Dermis microvascular lymphatic vessel endothelial cell (primary cell): ENCODE data around the gene WDR27. TPM values are rescaled to one million over a fixed set of nuclear protein-coding genes. Genes with fewer than 3 reads are reported as not detected.

Experiments used
- DNase-seq, 2 donors: peaks; one replicate each; pipeline versions ENCODE4 v3.0.0 to v3.0.0-alpha.2; 2010; ENCODE audit warnings: low read depth in 2 of 2
- total RNA-seq: library from RNA; depleted of rRNA; stranded (reverse); fragments of >200 nt; gene quantifications from 2 replicates; pipeline ENCODE4 v1.2.1, GENCODE V29; 2014

WDR27 gene
- total RNA-seq, 1 donor from 2014 or later, result 12.5 TPM

DNA sequence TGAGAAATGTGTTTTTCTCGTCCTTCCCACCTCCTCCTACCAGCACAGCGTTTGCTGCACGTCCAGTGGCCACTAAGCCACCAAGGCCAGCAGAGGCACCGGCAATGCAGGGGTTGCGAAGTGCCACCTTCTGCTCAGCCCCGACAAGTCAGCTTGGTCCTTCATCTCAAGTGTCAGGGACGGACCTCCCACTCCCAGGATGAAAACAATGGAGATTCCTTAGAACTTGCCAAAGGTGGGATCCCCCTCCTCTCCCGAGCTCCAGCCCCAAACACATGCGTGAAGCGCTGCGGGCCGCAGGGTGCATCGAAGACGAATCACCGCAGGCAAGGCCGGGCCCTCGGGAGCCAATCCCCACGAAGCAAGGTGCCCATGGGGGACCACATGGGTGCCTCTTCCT lies 60.8 kb downstream of the WDR27 start:
- DNase-seq, result no peak

DNA sequence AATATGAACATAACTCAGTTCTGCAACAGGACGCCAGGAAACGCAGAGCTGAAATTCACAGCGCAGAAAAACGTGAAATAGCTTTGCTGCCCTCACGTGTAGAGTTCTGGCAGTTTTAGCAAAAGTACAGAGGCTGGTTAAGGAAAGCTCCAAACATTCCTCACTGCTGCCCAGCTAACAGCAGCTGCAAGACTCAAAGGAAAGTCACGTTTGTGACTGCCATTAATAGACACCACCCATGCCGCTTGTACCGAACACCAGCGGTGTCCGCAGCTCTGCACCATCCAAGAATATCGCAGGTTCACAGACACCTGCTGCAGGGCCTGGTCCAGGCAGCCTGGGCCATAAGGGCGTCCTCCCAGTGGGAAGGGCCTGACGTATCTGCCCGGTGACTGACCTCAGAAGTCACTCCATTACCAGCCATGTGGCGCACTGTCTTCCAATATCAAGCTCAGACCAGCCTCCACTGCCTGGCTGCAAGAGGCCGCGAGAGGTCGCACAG lies 61.4 kb downstream of the WDR27 start:
- DNase-seq, result peak in 1 of 2 donors; percentile 3

DNA sequence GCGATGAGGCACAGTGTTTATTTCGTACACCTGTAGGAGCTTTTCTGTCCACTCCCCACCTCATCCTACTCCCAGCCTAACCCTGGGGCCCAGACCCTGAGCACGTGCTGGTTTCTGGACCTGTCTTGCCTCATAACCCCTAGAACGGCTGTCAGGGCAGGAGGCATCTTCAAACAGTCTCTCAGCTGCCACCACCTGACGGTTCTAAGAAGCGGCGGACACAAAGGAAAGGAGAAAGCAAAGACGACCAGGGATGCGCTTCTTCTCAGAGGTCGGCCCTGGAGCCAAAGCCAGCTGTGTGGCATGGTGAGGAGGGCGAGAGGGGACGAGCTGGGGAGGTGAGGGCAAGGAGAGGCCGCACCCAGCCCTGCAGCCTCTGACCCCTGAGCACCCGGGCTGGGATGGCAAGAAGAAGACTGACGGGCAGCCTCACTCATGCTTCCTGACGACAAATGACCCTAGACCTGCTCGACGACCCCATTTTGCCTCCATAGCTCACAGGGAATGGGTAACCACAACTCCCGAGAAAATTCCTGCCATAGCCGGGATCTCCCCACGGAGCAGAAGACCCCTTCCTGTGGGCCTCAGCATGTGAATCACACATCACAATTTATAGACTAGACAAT lies 62.1 kb downstream of the WDR27 start:
- DNase-seq, result no peak

DNA sequence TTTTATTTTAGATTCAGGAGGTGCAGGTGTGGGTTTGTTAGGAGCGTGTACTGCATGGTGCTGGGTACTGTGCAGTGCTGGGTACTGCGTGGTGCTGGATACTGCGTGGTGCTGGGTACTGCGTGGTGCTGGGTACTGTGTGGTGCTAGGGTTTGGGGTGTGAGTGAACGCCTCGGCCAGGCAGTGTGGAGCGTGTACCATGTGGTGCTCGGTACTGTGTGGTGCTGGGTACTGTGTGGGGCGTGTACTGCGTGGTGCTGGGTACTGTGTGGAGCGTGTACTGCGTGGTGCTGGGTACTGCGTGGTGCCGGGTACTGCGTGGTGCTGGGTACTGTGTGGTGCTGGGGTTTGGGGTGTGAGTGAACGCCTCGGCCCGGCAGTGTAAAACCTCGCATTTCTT lies 62.9 kb downstream of the WDR27 start:
- DNase-seq, result no peak

DNA sequence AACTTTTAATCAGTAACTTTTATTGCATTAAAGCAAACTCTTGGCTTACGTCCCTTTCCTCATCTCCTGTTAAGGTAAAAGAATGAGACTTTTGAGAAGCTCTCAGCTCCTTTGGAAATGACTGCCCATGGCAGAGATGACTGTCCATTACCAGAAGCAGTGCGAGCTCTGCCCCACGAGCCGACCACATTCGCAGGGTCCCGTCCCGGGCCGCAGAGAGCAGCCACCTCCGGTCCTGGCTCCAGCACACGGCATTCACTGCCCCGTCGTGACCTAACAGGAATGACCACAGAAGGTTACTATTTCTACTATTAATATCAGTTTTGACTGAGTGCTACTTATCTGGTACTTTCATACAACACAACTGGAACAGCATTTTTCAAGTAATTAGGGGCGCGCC lies 63.4 kb downstream of the WDR27 start:
- no peak for DNase-seq

DNA sequence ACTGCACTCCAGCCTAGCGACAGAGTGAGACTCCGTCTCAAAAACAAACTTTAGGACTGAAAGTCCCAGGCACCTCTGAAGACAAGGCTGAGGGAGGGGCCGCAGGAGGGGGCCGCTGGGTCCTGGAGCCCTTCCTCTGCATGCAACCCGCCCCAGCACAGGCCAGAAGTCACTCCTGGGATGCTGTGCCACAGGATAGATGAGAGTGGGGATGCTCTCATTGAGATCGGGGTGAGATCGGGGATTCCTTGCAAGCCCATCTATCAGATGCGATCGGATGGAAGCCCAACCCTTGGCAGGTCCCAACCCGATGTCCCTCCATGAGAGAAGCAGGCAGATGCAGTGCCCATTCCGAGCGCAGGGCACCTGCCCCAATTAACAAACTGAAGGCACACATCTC lies 66.5 kb downstream of the WDR27 start:
- no peak for DNase-seq

DNA sequence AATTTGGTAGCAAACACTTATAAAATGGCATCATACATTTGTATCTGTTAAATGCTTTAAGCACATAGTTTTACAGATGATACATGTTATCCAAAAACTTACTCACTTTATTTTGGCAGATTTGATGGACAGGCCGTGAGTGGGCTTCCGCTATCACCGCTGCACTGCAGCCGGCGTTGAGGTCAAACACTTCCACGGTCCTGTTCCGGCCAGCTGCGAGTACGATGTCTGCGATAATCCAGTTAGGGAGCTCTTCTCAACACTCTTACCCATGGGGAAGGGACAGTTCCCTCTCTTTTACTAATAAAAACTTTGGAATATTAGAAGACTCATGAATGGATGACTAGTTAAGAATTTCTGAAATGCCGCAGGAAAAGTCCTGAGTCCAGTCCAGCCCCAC lies 69.0 kb downstream of the WDR27 start:
- no peak for DNase-seq

DNA sequence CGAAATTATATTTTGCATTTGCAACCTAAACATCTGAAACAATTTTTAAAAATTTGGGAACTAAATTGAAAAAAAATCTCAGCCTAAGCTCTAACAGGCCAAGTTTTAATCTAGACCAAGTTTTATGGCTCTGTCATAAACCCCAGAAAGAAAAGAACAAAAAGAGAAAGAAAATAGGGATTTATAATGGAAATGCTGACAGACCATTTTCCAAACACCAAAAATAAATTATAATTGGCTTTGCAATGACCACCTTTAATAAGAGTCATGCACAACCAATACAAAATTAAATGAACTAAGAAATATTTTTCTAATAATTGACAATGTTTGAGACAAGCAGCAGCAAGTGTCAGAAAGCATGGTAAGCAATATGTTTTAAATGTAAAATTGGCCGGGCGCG lies 72.6 kb downstream of the WDR27 start:
- no peak for DNase-seq

DNA sequence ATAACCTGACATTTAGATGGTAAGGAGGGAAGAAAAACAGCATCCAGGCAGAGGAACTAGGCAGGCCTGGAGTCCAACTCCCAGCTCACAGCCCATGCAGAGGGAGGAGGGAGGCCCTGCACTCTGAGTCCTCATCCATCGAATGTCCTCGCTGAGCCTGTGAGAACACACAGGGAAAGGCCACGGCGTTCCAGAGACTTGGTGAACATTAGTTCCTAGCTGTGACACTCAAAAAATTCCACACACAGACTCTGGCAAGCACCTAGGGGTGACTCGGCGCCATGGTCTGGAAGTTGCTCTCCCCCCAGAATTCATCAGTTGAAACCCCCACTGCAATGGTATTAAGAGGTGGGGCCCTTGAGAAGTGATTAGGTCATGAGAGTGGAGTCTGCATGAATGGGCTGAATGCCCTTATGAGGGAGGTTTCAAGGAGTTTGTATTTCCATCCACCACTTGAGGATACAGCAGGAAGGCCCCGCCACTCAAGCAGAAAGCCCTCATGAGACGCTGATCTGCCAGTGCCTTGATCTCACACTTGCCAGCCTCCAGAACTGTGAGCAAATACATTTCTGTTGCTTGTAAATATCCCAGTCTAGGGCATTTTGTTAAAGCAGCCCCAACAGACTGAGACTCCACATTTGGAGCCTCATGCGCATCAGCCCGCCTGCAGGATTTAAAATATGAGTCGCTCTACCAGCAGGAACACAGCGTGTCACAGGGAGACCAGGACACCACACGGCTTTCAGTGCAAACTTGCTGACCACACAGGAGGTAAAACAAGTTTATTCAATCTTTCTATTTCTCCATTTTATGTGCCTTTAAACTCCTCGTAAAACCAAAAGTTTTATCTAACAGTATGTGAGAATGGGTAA lies 73.9 kb downstream of the WDR27 start:
- no peak for DNase-seq

DNA sequence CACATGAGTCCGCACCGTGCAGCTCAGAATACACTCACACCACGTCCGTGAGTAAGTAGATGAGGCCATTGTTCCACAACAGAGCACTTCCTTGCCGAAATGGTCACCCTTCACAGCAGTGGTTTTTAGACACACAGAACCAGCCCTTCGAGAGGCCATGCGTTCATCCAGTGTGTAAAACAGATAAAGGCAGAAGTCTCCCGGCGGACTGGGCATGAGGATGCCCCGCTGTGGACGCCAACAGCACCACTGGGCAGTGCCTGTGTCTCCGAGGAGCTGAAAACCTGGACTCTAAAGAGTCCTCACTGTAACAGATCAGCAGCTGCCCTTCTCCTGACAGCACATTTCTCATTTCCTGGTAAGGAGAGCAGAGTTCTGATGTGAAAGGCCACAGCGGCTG lies 75.2 kb downstream of the WDR27 start:
- no peak for DNase-seq

DNA sequence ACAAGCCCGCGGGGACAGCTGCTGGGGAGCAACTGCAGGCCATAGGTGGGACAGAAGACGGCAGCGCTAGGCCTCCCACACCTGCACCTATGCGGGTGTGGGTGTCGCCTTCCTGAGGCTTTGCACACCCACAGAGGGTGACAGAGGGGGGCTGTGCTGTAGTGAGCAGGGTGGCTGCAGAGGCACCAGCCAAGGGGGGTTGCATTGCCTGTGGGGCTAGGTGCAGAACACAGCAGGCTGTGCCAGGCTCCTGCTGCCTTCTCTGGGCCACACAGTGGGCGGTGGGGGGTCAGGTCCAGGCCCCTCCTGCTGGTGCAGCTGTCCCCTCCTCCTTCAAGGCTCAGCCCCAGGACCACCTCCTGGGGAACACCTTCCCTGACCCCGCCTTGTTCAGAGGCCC lies 75.7 kb downstream of the WDR27 start:
- no peak for DNase-seq

DNA sequence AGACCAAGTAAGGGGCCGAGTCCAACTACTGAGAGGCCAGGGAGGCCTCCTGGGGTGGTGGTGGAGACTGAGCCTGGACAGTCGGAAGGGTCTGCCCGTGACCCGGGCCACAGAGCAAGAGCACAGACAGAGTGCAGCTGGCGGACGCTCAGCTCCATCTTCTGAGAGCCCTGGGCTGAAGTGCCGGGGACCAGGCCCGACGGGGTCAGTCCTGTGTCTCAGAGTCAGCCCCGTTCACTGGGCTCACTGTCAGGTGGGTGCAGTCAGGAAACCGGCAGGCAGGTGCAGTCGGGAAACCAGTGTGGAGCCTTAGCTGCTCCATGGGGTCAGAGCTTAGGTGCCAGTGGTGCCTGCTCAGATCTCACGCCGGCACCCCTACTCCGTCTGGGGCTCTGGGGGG lies 76.5 kb downstream of the WDR27 start:
- DNase-seq, result no peak

DNA sequence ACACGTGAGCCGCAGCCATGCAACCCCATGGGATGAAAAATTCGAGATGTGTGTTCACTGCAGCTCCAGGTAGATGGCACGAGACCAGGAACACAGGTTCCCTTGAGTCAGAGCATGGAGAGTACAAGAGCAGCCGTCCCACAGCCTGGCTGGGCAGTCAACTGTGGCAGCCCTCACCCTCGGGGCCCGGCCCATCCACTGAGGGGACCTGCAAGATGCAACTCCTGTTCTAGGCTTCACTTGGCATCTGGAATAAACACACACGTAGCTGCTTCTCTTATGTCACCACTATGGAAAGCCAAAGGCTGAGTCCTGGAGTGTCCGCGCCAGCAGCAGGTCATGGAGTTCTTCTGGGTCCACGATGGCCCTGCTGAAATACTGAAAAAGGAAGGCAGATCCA lies 77.0 kb downstream of the WDR27 start:
- no peak for DNase-seq

DNA sequence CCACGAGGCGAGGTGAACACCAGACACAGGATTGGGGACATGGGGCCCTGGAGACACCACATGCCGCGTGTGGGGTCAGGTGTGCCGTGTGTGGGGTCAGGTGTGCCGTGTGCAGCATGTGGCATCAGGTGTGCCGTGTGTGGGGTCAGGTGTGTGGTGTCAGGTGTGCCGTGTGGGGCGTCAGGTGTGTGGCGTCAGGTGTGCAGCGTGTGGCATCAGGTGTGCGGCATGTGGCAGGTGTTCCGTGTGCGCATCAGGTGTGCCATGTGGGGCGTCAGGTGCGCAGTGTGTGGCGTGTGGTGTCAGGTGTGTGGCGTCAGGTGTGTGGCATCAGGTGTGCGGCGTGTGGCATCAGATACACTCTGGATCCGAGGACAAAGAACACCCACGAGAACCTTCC lies 77.9 kb downstream of the WDR27 start:
- no peak for DNase-seq

DNA sequence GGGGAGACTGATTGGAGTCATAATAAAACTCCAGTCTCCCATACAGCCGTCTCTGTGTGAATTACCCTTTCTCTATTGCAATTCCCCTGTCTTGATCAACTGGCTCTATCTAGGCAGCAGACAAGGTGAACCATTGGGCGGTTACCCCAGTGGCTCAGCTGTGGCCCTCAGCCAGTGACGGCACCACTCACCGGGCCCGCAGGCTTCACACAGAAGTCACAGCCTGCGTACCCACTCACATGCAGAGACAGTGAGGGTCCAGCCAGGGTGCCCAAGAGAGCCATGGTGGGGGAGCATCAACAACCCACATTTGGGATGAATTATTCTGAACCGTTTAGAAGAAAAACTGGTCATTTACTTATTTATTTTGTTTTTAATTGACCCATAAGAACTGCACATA lies 78.5 kb downstream of the WDR27 start:
- no peak for DNase-seq

DNA sequence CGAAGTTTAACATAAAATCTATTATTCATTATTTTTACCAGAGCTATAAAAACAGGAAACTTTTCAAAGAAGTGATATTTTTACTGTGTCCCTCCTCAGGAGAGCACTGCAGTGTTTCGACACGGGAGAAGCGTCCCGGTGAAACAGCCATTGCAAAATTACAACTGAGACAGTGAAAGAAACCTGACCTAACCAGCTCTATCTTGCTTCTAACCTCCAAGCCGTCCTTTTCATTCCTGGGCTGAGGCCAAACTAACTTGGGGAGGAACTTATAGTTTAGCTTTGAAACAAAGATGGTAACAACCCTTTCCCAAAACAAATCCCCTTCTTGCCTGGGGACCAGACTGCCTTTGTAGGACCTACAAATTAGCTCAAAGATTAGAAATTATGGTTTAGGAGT lies 79.2 kb downstream of the WDR27 start:
- no peak for DNase-seq

DNA sequence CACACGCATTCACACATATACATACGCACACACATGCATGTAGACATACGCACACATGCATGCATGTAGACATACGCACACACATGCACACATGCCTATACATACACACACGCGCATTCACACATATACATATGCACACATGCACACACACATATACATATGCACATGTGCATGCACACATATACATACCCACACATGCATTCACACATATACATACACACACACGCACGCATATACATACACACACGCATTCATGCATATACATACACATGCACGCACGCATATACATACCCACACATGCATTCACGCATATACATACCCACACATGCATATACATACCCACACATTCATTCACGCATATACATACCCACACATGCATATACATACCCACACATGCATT lies 80.5 kb downstream of the WDR27 start:
- DNase-seq, result no peak

DNA sequence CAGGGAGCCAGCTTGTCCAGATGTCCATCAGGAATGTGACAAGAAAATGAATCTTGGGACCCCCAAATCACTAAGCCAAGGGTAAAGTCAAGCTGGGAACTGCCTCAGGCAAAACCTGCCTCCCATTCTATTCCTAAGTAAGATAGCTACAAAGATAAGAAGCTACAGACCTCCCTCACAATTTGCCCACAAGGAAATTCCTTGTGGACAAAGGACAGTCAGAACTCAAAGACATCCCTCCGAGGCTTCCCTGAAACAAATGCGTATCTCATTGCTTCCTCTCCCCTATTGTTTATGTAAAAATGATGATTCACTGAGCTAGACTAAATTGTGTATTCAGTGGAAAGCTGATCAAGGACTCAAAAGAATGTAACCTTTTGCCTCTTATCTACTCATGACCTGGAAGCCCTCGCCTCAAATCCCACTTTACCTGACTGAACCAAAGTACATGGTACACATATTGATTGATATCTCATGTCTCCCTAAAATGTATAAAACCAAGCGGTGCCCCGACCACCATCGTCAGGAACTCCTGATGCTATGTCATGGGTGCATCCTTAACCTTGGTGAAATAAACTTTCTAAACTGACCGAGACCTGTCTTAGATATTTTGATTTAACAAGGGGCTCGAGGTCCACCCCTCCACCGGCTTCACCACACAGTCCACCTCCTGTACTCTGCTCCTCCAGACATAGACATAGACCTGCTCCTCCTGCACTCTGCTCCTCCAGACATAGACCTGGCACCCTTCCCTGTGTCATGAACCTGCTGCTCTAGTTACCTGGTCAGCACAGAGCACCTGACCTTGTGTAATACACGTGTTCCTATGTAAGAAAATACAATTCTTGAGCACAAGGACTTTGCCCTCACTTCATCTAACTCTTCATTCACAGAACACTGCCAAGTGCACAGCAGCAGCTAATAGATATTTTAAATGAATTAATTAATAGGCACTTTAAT lies 81.4 kb downstream of the WDR27 start:
- DNase-seq, result peak; percentile 1 to 39

DNA sequence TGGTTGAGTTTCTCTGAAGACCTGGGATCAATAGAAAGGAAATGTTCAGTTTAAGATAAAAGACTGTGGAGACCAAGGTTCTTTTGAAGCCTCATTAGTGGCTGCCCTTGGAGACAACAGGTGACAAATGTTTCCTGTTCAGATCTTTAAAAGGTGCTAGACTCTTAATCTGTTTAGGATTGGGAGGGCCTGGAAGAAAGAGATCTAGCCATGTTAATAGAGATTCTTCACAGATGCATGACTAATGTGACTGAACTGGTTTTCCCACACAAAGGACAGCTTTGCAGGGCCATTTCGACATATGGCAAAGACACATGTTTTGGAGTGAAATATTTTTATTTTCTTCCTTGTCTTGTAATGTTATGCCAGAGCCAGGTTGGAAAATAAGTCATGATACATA lies 82.2 kb downstream of the WDR27 start:
- no peak for DNase-seq

DNA sequence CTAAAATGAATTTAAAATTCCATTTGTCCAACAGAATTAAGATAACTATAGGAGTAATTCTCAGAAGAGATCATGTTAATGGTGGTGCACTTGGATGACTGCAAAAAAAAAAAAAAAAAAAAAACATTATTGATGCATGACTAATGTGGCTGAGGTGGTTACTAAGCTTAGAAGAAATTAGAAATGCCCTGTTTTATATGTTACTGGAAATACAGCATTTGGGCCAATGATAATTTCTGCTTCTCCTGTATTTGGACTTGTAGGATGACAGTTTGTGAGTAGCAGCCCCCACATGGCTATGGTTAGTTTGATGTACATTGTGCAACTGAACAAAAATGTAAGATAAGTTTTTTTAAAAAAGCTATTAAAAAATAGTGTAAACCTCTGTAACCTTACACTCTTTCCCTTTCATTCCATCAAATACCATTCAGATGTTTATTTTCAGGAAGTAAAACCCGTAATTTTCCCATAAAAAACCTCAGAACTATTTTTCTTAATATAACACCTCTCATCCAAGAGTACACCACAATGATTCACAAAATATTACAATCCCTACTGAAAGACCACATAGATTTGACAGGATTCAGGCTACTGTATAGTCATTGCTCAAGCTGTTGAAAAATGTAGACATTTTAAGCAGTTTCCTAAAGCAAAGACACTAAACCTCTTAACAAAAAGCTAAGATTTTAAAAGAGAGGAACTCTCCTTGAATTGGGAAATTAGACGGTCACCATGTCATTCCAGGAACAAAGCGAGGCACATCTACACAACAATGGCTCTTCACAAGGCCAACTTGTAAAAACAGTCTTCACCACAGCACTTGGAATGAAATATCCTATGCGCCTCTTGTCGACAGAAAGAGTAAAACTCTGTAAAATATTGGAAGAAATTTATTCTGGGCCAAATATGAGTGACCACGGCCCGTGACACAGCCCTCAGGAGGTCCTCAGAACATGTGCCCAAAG lies 83.0 kb downstream of the WDR27 start:
- no peak for DNase-seq

DNA sequence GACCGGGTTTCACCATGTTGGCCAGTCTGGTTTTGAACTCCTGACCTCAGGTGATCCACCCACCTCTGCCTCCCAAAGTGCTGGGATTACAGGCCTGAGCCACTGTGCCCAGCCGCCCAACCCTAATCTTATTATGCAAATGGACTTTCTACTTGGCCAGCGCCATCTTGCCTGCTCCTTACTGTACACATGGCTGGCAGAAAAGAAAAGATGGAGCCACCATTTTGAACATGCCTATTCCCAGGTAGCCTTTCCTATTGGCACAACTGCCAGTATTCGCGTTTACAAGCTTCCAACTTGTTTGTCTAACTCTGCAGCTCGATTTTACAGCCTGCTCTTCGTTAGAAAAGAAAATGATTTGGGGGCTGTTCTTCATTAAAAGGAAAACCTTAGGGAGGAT lies 84.3 kb downstream of the WDR27 start:
- no peak for DNase-seq
